GM21360 (cell line): ENCODE results near the gene DYNC1I2.
"Not testable (repeated sequence)": the region's sequence is repeated elsewhere in the genome, so short reads cannot be mapped to it uniquely, and the experiment has no call there.

Experiments
- ATAC-seq: cut with Tn5 transposase; IDR thresholded peaks from one replicate; pipeline ENCODE4 v1.9.1; 2021; ENCODE audit warnings: mild to moderate bottlenecking, moderate library complexity; ENCODE audit not compliant: unreplicated experiment

The DYNC1I2 gene

DNA sequence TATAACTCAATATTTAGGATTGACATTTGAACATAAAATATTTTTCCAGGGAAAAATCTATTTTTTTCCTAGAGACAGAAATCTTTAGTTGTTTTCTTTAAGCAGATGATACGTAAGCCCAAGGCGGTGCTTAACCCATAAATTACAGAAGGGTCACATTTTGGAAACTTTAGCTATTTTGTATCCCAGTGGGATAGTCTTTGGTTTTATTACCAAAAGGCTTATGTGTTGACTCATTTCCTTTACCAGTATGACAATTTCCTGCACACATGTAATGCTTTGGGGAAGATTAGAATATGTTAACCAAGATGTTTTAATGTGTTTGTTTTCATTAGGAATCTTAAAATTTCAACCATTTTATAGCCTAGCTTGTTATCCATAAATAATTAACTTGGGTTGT, 24.8 kb downstream of the DYNC1I2 start:
- no peak for ATAC-seq

- ATAC-seq: no peak
Observed at GRCh38 chr2:171718720-171719119, 31.5 kb downstream of the DYNC1I2 start.

DNA sequence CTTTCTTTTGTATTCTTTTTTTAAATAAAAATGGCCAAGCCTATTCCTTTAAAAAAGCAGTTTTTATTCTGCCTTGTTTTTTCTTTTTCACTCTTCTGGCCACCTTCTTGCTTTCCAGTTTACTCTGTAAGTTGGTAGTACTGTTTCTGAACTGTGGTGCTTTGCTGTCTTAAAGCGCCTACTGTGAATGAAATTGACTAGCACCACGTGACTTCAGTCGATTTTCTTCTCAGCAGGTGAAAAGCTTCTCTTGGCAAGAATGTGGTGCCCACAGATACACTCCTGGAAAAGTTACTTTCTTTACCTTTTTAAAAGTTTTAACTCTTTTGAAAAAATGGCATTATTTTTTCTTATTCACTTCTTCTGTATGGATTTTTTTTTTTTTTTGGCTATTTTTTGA, 32.4 kb downstream of the DYNC1I2 start:
- no peak for ATAC-seq

- ATAC-seq: no peak
Observed at GRCh38 chr2:171723716-171724683, 36.7 kb downstream of the DYNC1I2 start.

GRCh38 chr2:171726847-171727450, 39.7 kb downstream of the DYNC1I2 start:
- ATAC-seq: no peak

GRCh38 chr2:171728989-171729951, 42.0 kb downstream of the DYNC1I2 start:
- ATAC-seq: no peak

GRCh38 chr2:171729952-171730317, 42.7 kb downstream of the DYNC1I2 start:
- no peak for ATAC-seq

- ATAC-seq: no peak
Observed at GRCh38 chr2:171735991-171736710, 48.9 kb downstream of the DYNC1I2 start.

DNA sequence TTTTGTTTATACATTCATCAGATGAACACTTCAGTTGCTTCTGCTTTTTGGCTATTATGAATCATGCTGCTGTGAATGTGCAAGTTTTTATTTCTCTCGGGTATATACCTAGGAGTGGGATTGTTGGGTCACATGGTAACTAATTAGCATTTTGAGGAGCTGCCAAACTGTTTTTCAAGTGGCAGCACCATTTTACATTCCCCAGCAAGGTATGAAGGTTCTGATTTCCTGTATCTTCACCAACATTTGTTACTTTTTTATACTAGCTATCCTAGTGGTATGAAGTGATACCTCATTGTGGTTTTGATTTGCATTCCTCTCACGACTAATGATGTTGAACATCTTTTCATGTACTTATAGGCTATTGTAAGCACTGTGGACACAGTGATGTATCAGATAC, 53.9 kb downstream of the DYNC1I2 start:
- no peak for ATAC-seq

DNA sequence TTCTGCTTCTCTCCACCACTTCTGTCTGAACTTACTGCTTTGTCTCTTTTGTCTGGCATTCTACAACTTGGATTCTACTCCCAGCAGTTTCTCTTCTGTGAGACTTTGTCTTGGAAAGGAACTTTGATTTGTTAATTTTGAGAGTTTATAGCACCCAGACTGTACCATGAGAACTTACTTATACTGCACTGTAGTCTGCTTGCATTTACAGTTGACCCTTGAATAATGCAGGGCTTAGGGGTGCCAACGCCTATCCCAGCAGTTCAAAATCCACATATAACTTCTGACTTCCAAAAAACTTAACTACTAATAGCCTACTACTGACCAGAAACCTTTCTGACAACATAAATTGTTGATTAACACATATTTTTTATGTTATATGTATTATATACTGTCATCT, 55.5 kb downstream of the DYNC1I2 start:
- no peak for ATAC-seq

GRCh38 chr2:171745141-171745540, 57.9 kb downstream of the DYNC1I2 start:
- no peak for ATAC-seq

GRCh38 chr2:171745806-171746205, 58.5 kb downstream of the DYNC1I2 start:
- ATAC-seq: no peak

GRCh38 chr2:171747371-171747770, 60.1 kb downstream of the DYNC1I2 start:
- no peak for ATAC-seq

- no peak for ATAC-seq
Observed at GRCh38 chr2:171754254-171754939, 67.1 kb downstream of the DYNC1I2 start.

DNA sequence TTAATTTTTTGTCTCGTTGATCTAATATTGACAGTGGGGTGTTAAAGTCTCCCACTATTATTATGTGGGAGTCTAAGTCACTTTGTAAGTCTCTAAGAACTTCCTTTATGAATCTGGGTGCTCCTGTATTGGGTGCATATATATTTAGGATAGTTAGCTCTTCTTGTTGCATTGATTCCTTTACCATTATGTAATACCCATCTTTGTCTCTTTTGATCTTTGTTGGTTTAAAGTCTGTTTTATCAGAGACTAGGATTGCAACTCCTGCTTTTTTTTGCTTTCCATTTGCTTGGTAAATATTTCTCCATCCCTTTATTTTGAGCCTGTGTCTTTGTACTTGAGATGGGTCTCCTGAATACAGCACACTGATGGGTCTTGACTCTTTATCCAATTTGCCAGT, 71.5 kb downstream of the DYNC1I2 start:
- not testable (repeated sequence) for ATAC-seq

- ATAC-seq: not testable (repeated sequence)
Observed at GRCh38 chr2:171761176-171761575, 73.9 kb downstream of the DYNC1I2 start.

- no peak for ATAC-seq
Observed at GRCh38 chr2:171762879-171763573, 75.8 kb downstream of the DYNC1I2 start.

DNA sequence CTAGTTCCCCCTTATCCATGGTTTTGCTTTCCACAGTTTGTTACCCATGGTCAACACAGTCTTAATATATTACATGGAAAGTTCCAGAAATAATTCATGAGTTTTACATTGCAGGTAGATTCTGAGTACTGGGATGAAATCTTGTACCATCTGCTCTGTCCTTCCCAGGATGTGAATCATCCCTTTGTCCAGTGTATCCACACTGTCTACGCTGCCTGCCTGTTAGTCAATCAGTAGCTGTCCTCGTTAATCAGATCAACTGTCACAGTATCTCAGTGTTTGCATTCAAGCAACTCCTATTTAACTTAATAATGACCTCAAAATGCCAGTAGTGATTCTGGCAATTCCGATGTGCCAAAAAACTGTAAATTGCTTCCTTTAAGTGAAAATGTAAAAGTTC, 76.3 kb downstream of the DYNC1I2 start:
- no peak for ATAC-seq

DNA sequence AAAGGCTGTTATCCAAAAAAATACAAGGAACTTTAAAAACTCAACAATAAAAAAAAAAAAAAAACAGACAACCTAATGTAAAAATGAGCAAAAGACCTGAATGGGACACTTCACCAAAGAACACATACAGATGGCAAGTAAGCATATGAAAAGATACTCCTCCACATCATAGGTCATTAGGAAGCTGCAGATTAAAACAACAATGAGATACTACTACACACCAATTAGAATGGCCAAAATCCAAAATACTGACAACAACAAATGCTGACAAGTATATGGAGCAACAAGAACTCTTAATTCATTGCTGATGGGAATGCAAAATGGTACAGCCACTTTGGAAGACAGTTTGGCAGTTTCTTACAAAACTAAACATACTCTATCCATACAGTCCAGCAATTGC, 84.2 kb downstream of the DYNC1I2 start:
- ATAC-seq: no peak
